ENCODE data around the gene RYR3. TPM values are rescaled to one million over a fixed set of nuclear protein-coding genes. Genes with fewer than 3 reads are reported as not detected.

Gene RYR3
- total RNA-seq, 2 experiments from 2014 or later = 0.06 to 0.32 TPM

DNA sequence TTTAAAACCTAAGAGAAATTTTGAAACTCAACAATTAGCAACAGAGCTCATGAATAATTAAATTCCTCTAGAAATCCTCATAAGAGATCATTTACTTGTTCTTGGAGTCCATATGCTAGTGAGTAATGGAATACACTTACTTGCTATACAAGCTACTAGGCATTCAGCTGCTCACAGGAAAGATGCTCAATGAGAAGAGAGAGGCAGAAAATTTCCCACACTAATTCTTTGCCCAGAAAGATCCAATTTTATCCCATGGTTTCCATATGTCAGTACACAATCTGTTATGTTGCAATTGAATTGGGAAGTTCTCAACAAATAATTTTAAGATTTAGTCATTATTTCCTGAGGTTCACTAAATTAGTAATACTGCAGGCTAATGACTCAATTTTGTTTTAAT, 310.4 kb downstream of the RYR3 start:
- CTCF ChIA-PET (ENCODE audit: unreplicated experiment) = no interaction called here

GRCh38 chr15:33623010-33623409, 312.2 kb downstream of the RYR3 start:
- H3K9me3 ChIP-seq (ENCODE audit: low read length) = no peaks in the 10 kb centered on the region
- TF ChIP-seq, protein P1, sequence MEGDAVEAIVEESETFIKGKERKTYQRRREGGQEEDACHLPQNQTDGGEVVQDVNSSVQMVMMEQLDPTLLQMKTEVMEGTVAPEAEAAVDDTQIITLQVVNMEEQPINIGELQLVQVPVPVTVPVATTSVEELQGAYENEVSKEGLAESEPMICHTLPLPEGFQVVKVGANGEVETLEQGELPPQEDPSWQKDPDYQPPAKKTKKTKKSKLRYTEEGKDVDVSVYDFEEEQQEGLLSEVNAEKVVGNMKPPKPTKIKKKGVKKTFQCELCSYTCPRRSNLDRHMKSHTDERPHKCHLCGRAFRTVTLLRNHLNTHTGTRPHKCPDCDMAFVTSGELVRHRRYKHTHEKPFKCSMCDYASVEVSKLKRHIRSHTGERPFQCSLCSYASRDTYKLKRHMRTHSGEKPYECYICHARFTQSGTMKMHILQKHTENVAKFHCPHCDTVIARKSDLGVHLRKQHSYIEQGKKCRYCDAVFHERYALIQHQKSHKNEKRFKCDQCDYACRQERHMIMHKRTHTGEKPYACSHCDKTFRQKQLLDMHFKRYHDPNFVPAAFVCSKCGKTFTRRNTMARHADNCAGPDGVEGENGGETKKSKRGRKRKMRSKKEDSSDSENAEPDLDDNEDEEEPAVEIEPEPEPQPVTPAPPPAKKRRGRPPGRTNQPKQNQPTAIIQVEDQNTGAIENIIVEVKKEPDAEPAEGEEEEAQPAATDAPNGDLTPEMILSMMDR (conservative IDR thresholded peaks at IDR 0.05; ENCODE audit: low read length) = peak; percentile 62
- no peak for TF ChIP-seq EZH2phosphoT487 (IDR thresholded peaks at IDR 0.05; ENCODE audit: borderline replicate concordance, low read depth, low read length)
- no peaks in the 10 kb centered on the region for H3K4me1 ChIP-seq (ENCODE audit: insufficient read depth, low read length, poor library complexity, severe bottlenecking)
- H3K4me3 ChIP-seq (ENCODE audit: low read depth, low read length, poor library complexity, severe bottlenecking) = no peak overlapping the region
- intact Hi-C loops (cut with micrococcal nuclease; ENCODE audit: unreplicated experiment) = no loop called here
- no peaks in the 10 kb centered on the region for H3K9me2 ChIP-seq (ENCODE audit: insufficient read depth, low read length)
- no TSS peak for BruUV-seq (replicated peaks)
- peak; percentile 7 for DNase-seq (ENCODE audit: low spot score)
- no peak overlapping the region for H3K4me2 ChIP-seq (ENCODE audit: low read length)
- H3K36me3 ChIP-seq (ENCODE audit: insufficient read depth, low read length) = no peaks in the 10 kb centered on the region
- H3K79me2 ChIP-seq (ENCODE audit: insufficient read depth, low read depth, low read length) = no peaks in the 10 kb centered on the region
- no peak overlapping the region for H3K27ac ChIP-seq (ENCODE audit: low read depth, low read length, poor library complexity, severe bottlenecking)
- ChIA-PET POLR2A (no interaction called here), CTCF (ENCODE audit: unreplicated experiment) (no interaction called here)
- H2AFZ ChIP-seq (ENCODE audit: low read length) = no peak overlapping the region
- H4K20me1 ChIP-seq (ENCODE audit: insufficient read depth, low read length) = no peaks in the 10 kb centered on the region

More for the DNA sequence above, 310.4 kb downstream of the RYR3 start:
- Histone ChIP-seq H2AFZ (ENCODE audit: low read length) (no peak overlapping the region), H3K9me2 (ENCODE audit: insufficient read depth, low read length) (no peaks in the 10 kb centered on the region), H3K4me3 (ENCODE audit: low read depth, low read length, poor library complexity, severe bottlenecking) (no peak overlapping the region), H3K4me1 (ENCODE audit: insufficient read depth, low read length, poor library complexity, severe bottlenecking) (peaks cover 8% of the 10 kb centered on the region), H4K20me1 (ENCODE audit: insufficient read depth, low read length) (no peaks in the 10 kb centered on the region), H3K27ac (ENCODE audit: low read depth, low read length, poor library complexity, severe bottlenecking) (no peak overlapping the region), H3K9me3 (ENCODE audit: low read length) (no peaks in the 10 kb centered on the region), H3K79me2 (ENCODE audit: insufficient read depth, low read depth, low read length) (no peaks in the 10 kb centered on the region), H3K36me3 (ENCODE audit: insufficient read depth, low read length) (no peaks in the 10 kb centered on the region), H3K4me2 (ENCODE audit: low read length) (no peak overlapping the region)
- POLR2A ChIA-PET = no interaction called here
- intact Hi-C loops (cut with micrococcal nuclease; ENCODE audit: unreplicated experiment) = no loop called here
- no TSS peak for BruUV-seq (replicated peaks)
- TF ChIP-seq EZH2phosphoT487 (IDR thresholded peaks at IDR 0.05; ENCODE audit: borderline replicate concordance, low read depth, low read length) = no peak
- TF ChIP-seq, protein P1 (conservative IDR thresholded peaks at IDR 0.05; ENCODE audit: low read length) = no peak
- DNase-seq (ENCODE audit: low spot score) = no peak

DNA sequence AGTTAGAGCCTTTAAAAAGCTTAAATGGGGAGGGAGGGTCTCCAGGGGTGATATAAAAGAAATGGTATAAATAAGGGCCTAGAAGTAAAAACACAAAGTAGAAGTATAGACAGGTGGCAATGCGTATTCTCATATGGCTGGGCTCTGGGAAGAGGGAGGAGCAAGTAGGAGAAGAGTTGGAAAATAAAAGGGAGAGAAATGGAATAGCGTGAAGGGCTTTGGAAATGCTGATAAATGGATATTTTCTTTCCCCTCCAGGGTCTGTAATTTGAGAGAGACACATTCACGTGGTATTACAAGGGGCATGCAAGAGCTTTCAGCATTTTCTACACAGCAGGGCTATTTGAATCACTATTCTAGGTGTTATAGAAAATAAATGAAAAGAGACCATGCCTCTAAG, 313.7 kb downstream of the RYR3 start:
- no peaks in the 10 kb centered on the region for H3K9me2 ChIP-seq (ENCODE audit: insufficient read depth, low read length)
- H3K4me2 ChIP-seq (ENCODE audit: low read length) = no peak overlapping the region
- TF ChIP-seq, protein P1 (conservative IDR thresholded peaks at IDR 0.05; ENCODE audit: low read length) = no peak
- TF ChIP-seq EZH2phosphoT487 (IDR thresholded peaks at IDR 0.05; ENCODE audit: borderline replicate concordance, low read depth, low read length) = no peak
- H3K9me3 ChIP-seq (ENCODE audit: low read length) = no peaks in the 10 kb centered on the region
- ChIA-PET POLR2A (no interaction called here), CTCF (ENCODE audit: unreplicated experiment) (no interaction called here)
- DNase-seq (ENCODE audit: low spot score) = no peak
- no peak overlapping the region for H3K27ac ChIP-seq (ENCODE audit: low read depth, low read length, poor library complexity, severe bottlenecking)
- no peaks in the 10 kb centered on the region for H4K20me1 ChIP-seq (ENCODE audit: insufficient read depth, low read length)
- no peaks in the 10 kb centered on the region for H3K4me1 ChIP-seq (ENCODE audit: insufficient read depth, low read length, poor library complexity, severe bottlenecking)
- no peak overlapping the region for H2AFZ ChIP-seq (ENCODE audit: low read length)
- H3K36me3 ChIP-seq (ENCODE audit: insufficient read depth, low read length) = no peaks in the 10 kb centered on the region
- H3K79me2 ChIP-seq (ENCODE audit: insufficient read depth, low read depth, low read length) = no peaks in the 10 kb centered on the region
- BruUV-seq (replicated peaks) = no TSS peak
- intact Hi-C loops (cut with micrococcal nuclease; ENCODE audit: unreplicated experiment) = no loop called here
- H3K4me3 ChIP-seq (ENCODE audit: low read depth, low read length, poor library complexity, severe bottlenecking) = no peak overlapping the region

Data from OCI-LY7 (cell line).